GM06990 (cell line): ENCODE data around the gene CLSTN3.
A peak's percentile ranks its signal among the peaks of the same experiment; 100 is the strongest.

Source experiments
- DNase-seq: peaks from one replicate; pipeline ENCODE4 v3.0.0-alpha.2; 2011; ENCODE audit not compliant: insufficient read length; ENCODE audit errors: extremely low read depth
- H3K27me3 ChIP-seq: replicated peaks from 2 replicates; pipeline ENCODE4 v1.6.0; 2011; ENCODE audit warnings: low read length; ENCODE audit not compliant: control insufficient read depth, insufficient read depth
- H3K36me3 ChIP-seq: 2 replicates; pipeline ENCODE4 v1.5.1; 2011; ENCODE audit warnings: low read length; ENCODE audit not compliant: control insufficient read depth, insufficient read depth
- H3K4me3 ChIP-seq: replicated peaks from 2 replicates; pipeline ENCODE4 v1.5.1; 2011; ENCODE audit warnings: low read depth, mild to moderate bottlenecking, control low read depth, low read length
- CTCF ChIP-seq: IDR thresholded peaks from 2 replicates; pipeline ENCODE4 v1.5.1; 2011; ENCODE audit warnings: low read length, control low read depth, mild to moderate bottlenecking, inconsistent platforms; ENCODE audit not compliant: insufficient read depth, poor library complexity, severe bottlenecking

CLSTN3 gene

GRCh38 chr12:7162691-7163114 is 32.5 kb downstream of the CLSTN3 start:
- no peak for DNase-seq
- no peak overlapping the region for H3K4me3 ChIP-seq
- no peaks in the 10 kb centered on the region; the same call in 1 of the 2 replicates for H3K27me3 ChIP-seq
- peaks cover under 1% of the 10 kb centered on the region for H3K36me3 ChIP-seq
- TF ChIP-seq CTCF, result peak; percentile 25

DNA sequence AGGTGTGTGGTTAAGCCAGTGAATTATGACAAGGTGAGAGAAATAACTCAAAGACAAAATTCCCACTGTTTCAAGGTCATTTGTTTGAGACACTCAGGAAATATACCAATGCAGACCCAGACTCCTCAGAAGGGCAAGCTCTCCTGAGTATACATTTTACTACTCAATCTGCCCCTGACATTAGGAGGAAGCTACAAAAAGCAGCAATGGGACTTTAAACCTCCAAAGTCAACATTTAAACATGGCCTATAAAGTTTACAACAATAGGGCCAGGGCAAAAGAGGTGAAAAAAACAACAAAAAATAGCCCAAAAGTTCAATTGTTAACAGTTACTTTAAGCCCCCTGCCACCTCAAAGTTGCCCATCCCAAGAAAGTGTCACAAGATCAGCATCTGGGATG is 39.8 kb downstream of the CLSTN3 start:
- Histone ChIP-seq H3K36me3 (no peaks in the 10 kb centered on the region), H3K4me3 (no peak overlapping the region), H3K27me3 (no peaks in the 10 kb centered on the region)
- DNase-seq, result no peak
- TF ChIP-seq CTCF, result no peak

DNA sequence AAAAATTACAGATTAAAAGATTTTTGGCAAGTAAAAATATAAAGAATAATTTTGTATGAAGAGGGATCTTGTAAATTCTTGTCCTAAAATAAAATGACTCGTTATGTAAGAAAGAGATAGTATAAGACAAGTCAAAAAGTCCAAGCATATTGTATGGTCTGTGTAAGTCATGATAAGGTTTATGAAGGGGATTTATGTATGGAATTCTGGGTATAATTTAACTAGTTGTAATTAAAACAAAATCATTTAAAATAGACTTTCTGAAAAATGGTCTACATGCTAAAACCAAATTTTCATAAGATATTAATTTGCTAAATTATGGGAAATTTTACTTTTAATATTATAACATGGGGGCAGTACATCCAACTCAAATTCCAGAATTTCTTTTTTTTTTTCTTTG is 41.7 kb downstream of the CLSTN3 start:
- no peak for DNase-seq
- no peaks in the 10 kb centered on the region for H3K27me3 ChIP-seq
- no peak for TF ChIP-seq CTCF
- no peak overlapping the region for H3K4me3 ChIP-seq
- H3K36me3 ChIP-seq, result no peaks in the 10 kb centered on the region

DNA sequence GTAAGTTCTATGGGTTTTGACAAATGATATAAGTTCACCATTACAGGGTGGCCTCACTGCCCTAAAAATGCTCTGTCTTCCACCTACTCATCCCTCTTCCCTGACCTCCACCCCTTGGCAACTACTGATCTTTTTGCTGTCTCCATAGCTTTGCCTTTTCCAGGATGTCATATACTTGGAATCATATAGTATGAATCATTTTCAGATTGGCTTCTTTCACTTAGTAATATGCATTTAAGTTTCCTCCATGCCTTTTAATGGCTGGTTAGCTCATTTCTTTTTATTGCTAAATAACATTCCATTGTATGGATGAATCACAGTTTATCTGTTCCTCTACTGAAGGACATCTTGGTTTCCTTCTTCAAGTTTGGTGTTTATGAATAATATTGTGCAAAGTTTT is 45.3 kb downstream of the CLSTN3 start:
- no peak for DNase-seq
- TF ChIP-seq CTCF, result no peak

GRCh38 chr12:7176595-7176994 is 46.4 kb downstream of the CLSTN3 start:
- no peak for DNase-seq
- Histone ChIP-seq H3K27me3 (no peaks in the 10 kb centered on the region), H3K36me3 (no peaks in the 10 kb centered on the region), H3K4me3 (no peak overlapping the region)
- no peak for TF ChIP-seq CTCF

More for the DNA sequence above, 45.3 kb downstream of the CLSTN3 start:
- no peaks in the 10 kb centered on the region for H3K36me3 ChIP-seq
- H3K27me3 ChIP-seq, result no peaks in the 10 kb centered on the region
- H3K4me3 ChIP-seq, result no peak overlapping the region

DNA sequence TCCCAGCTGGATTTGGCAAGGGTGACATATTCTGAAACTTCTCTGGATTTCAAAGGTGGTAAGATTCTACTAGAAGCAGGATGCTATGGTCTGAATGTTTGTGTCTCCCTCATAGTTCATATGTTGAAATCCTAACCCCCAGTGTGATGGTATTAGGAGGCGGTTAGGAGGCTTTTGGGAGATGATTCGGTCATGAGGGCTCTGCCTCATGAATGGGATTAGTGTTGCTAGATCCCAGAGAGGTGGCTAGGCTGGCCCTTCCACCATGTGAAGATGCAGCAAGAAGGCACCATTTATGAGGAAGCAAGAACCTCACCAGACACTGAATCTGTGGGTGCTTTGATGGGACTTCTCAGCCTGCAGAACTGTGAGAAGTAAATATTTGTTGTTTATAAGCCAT is 48.3 kb downstream of the CLSTN3 start:
- no peak for DNase-seq
- H3K4me3 ChIP-seq, result no peak overlapping the region
- TF ChIP-seq CTCF, result no peak

More for the DNA sequence above, 48.3 kb downstream of the CLSTN3 start:
- no peaks in the 10 kb centered on the region for H3K36me3 ChIP-seq
- H3K27me3 ChIP-seq, result no peaks in the 10 kb centered on the region
